ENCODE data around the gene DEFB112.
A peak's percentile ranks its signal among the peaks of the same experiment; 100 is the strongest.

DEFB112 gene

GRCh38 chr6:50049829-50050228 is at the start of gene DEFB112:
Gene DEFB112, minus strand, starts transcription at chr6:50049929. Its CDS starts 60 bp downstream, at chr6:50049869.
- no peak for DNase-seq

- DNase-seq: no peak
Observed at GRCh38 chr6:50098641-50098993, 48.9 kb upstream of the DEFB112 start.

- DNase-seq: no peak
Observed at GRCh38 chr6:50097966-50098640, 48.4 kb upstream of the DEFB112 start.

- no peak for DNase-seq
Observed at GRCh38 chr6:50096296-50096695, 46.6 kb upstream of the DEFB112 start.

- DNase-seq: no peak
Observed at GRCh38 chr6:50093938-50094272, 44.2 kb upstream of the DEFB112 start.

- DNase-seq: no peak
Observed at GRCh38 chr6:50093116-50093937, 43.6 kb upstream of the DEFB112 start.

- no peak for DNase-seq
Observed at GRCh38 chr6:50091641-50092040, 41.9 kb upstream of the DEFB112 start.

GRCh38 chr6:50089911-50090310 is 40.2 kb upstream of the DEFB112 start:
- no peak for DNase-seq

- DNase-seq: no peak
Observed at GRCh38 chr6:50087231-50087954, 37.7 kb upstream of the DEFB112 start.

- no peak for DNase-seq
Observed at GRCh38 chr6:50077385-50077784, 27.7 kb upstream of the DEFB112 start.

GRCh38 chr6:50076431-50076830 is 26.7 kb upstream of the DEFB112 start:
- no peak for DNase-seq

GRCh38 chr6:50071921-50072320 is 22.2 kb upstream of the DEFB112 start:
- no peak for DNase-seq

GRCh38 chr6:50070101-50070500 is 20.4 kb upstream of the DEFB112 start:
- DNase-seq: no peak

- no peak for DNase-seq
Observed at GRCh38 chr6:50062051-50062450, 12.3 kb upstream of the DEFB112 start.

- DNase-seq: no peak
Observed at GRCh38 chr6:50056242-50056641, 6.5 kb upstream of the DEFB112 start.

- DNase-seq: no peak
Observed at GRCh38 chr6:50047026-50047425, 2.7 kb downstream of the DEFB112 start.

GRCh38 chr6:50030777-50031562 is 18.8 kb downstream of the DEFB112 start:
- peak; percentile 31 for DNase-seq

- DNase-seq: no peak
Observed at GRCh38 chr6:50030350-50030749, 19.4 kb downstream of the DEFB112 start.

GRCh38 chr6:50025258-50025657 is 24.5 kb downstream of the DEFB112 start:
- DNase-seq: no peak

- DNase-seq: no peak
Observed at GRCh38 chr6:50021894-50022293, 27.8 kb downstream of the DEFB112 start, which contains the start of gene DEFB110. Gene DEFB110, minus strand, starts transcription at chr6:50021994. Its CDS starts 59 bp downstream, at chr6:50021935.

- no peak for DNase-seq
Observed at GRCh38 chr6:50007819-50008218, 41.9 kb downstream of the DEFB112 start.

- no peak for DNase-seq
Observed at GRCh38 chr6:50003139-50003538, 46.6 kb downstream of the DEFB112 start.

- no peak for DNase-seq
Observed at GRCh38 chr6:49995278-49995677, 54.5 kb downstream of the DEFB112 start.

Data from NCI-H510A treated with DMSO at 0.1 percent for 48 hours (cell line).